Measurements from ENCODE around the gene C9orf50.

C9orf50 gene

DNA sequence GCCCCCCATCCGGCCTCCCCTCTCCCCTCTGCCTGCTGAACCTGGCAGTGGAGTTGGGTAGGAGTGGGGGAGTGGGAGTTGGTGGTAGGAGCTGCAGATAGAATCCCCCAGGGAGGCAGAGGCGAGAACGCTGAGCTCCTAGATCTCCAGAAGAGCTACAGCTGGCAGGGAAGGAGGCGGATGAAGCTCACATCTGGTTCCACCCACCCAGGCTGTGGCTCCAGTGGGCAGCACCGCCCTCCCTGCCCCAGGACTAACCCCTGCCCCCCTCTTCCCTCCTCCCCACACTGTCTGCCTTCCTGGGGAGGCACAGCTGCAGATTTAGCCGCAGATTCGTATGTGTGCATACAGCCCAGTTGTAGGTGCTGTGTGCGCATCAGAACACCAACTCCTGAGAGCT is 34.2 kb downstream of the C9orf50 start:
- DNase-seq = peak in 1 of 2 donors; percentile 43

DNA sequence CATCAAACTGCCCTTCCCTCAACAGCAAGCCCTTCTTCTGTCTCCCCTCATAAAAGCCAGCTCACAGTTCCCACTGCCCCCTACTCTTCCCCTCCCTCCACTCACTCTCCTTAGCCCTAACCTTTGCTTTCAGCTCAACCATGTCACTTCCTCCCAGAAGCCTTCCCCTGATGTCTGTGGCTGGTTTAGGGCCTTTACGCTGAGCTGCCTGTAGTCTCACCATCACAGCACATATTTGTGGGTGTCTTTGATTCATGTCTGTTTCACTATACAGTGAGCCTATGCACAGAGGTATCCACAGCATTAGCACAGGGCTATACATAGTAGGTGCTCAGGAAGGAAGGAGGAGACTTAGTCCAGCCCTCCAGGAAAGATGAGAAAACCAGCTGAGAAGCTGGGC is 34.7 kb downstream of the C9orf50 start:
- DNase-seq = peak in 1 of 2 donors; percentile 25

DNA sequence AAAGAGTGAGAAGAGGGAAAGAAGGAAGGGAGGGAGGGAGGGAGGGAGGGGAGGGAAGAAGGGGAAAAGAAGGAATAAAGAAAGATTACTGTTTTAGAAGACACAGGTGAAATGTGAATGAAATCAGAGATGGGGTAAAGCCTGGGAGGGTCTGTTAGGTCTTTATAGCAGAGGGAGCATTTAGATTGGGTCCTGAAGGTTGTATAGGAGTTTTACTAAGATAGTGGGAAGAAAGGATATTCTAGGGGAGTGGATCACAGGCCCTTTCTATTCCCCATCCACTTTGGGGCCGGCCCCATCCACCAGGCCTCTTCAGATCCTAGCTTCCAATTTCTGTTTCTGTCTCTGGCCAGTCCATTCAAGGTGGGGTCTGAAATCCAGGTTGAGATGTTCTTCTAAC is 35.5 kb downstream of the C9orf50 start:
- no peak for DNase-seq

DNA sequence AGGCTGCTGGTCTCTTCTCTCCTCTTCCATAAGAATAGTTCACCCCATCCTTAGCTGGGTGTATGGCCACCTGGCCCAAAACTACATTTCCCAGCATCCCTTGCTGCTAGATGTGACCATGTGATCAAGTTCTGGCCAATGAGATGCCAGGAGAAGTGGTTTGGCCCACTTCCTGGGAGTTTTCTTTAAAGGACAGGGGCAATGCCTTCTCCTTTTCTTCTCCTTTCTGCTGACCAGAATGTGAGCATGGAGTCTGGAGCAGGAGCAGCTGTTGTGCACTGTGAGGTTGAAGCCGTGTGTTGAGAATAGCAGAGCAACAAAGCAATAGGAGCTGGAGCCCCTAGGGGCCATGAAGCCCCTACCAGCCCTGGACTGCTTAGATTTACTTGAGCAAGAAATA is 36.8 kb downstream of the C9orf50 start:
- DNase-seq = peak; percentile 80 to 82

DNA sequence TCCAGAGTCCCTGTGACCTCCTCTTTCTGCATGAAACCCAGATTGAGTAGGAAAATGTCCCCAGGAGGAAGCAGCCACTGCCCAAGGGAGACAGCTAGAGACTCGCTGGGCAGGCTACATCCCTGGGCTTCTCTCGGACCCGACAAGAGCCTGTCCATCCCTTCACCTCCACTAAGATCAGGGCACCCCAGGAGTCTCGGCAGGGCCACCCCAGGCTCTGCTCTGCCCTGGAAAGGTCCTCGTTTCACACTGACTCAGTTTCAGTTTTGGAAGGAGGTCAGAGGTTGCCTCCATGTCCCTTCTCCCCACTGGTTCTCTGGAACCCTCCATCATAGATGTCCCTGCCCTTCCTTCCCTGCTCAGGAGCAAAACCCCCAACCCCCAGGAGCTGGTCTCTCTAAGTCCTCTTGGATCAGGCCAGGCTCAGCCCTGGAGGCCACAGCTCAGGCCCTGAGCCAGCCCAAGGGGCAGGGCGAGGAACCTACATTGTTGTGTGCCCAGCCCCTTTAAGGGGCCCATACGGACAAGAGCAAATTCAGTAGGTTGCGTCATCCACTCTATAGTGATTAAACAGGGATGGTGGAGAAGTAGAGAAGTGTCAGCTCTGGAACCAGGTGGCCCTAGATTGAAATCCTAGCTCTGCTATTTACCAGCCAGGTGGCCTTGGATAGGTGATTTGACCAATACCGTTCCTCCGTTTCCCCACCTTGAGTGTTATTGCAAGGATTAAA is 37.4 kb downstream of the C9orf50 start:
- no peak for DNase-seq

DNA sequence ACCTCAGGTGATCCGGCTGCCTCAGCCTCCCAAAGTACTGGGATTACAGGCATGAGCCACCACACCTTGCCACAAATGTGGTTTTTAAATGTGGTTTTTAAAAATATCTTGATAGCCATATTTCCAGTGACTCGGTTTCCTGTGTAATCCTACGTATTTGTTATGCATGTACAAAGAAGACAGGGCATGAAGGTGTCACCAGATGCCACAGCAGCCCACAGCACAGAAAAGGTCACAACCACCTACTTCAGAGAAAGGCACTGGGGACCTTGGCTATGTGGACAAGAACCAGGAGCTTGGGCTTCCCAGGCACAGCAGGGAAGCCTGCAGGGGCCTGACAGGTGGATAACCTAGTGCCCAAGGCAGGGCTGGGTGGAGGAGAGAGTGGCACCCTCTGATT is 38.0 kb downstream of the C9orf50 start:
- peak in 1 of 2 donors; percentile 35 for DNase-seq

DNA sequence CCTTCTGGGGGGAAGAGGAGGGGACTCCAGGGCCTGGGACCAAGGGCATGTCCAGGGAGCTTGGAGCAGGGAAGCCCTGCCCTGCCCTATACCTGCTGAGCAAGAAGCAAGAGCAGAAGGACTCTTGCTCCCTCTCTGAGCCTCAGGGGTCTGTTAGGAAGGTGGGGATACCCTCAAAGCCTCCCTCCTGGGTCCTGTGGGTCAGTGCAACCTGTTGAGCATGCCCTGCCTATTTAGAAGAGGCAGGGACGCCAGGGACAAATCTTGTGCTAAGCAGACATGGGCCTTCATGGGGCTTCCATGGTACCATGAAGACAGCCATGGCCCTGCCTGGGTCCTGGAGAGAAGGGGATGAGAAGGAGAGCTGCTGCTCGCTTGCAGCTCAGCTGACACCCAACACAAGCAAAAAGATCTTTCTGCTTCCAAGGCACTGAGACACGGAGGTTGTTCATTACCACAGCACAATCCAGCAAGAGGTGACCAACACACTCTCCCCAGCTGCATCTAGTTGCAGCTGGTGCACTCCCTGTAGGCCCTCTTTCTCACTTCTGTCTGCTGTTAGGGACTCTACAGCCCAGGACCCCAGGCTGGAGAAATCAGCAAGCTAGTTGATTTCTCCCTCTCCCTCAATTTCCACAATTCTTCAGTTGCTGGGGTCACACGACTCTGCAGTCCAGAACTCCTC is 39.3 kb downstream of the C9orf50 start:
- no peak for DNase-seq

DNA sequence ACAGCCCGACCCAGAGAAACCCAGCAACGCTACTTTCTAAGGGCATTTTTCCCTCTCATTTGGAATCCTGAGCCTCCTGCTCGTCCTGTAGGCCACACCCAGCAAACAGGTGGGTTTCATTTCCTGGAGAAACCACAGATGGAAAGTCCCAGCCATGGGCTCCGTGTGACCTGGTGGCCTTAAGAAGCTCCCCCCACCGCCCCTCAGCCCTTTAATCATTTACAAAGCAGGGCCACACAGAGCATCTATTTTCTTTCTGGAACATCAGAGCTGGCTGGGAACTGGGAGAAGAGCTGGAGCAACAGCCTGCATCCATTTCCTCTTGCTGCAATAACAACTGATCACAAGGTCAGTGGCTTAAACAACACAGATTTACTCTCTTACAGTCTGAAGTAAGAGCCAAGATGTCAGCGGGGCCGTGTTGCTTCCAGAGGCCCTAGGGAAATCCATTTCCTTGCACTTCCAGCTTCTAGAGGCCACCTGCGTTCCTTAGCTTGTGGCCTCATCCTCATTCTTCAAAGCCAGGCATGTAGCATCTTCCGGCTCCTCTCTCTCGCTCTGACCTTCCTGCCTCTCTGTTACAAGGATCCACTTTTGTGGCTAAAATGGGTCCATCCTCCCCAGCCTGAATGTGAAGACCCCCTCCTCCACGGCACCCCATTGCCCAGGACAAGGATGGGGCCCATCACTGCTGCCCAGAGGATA is 40.5 kb downstream of the C9orf50 start:
- peak; percentile 32 to 48 for DNase-seq

DNA sequence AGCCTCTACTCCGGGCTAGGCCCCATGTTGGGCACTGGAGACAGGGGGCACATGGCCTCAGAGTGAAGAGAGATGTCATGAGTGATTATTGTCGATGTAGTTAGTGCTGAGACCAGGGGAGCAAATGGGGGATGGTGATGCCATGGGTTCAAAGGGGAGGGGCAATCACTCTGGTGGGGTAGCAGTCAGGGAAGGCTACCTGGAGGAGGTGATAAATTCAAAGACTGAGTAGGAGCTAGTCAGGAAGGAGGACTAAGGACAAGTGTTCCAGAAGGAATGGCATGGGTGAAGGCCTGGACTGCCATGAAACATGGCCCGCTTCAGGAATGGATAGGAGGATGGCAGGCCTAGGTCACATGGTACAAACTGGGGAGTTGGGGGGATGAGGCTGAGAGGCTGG is 41.6 kb downstream of the C9orf50 start:
- DNase-seq = no peak

DNA sequence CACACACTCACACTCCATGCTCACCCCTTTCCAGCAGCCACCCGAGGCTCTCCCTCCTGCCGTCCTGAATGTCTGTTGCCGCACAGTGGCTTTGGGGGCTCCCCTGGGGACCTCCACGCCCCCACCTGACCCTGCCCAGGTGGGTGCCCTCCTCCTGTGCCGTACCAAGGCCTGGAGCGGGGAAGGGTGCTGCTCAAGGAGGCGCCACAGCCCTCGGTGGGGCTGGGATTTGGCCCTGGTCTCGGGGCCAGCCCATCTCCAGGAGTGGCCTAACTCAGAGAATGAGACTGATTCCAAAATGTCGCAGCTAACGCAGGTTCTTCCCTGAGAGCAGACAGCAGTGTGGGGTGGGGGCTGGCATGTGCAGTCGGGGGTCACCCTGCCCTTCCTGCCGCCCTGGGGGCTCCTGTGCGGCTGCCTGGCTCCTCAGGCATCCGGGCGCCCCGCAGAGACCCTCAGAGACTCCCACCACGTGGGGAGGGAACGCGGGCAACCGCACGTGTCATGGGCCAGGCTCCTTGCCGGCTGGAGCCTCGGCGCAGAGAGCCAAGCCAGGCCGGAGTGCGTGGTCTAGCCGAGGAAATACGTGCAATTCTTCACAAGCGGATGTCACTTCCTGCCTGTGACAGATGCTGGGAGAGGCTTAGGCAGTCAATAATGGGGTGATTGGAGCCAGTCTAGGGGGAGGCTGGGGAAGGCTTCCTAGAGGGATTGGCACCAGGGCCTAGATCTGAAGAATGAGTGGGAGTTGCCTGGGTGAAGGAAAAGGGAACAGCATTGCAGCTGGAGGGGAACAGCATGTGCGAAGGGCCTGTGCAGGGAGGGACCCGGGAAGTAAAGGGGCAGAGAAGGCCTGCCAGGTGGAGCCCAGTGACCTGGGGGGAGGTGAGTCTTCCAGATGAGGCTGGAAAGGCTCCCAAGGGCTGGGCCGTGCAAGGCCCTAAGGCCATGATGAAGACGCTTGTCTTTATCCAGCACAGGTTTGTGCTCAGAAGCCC is 44.1 kb downstream of the C9orf50 start:
- no peak for DNase-seq

DNA sequence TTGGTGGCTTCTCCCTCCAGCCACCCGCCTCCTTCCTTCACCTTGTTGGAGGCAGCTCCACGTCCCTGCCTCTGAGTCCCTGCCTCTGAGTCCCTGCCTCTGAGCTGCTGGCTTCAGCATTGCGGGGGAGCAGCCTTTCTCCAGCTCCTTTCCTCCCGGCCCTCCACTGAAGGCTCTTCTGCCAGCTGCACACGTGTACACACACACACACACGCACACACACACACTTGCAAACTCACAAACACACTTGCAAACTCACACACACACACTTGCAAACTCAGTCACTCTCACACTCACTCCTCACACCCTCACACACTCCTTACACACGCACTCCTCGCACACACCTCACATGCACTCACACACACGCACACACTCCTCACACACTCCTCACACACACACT is 45.1 kb downstream of the C9orf50 start:
- DNase-seq = no peak

DNA sequence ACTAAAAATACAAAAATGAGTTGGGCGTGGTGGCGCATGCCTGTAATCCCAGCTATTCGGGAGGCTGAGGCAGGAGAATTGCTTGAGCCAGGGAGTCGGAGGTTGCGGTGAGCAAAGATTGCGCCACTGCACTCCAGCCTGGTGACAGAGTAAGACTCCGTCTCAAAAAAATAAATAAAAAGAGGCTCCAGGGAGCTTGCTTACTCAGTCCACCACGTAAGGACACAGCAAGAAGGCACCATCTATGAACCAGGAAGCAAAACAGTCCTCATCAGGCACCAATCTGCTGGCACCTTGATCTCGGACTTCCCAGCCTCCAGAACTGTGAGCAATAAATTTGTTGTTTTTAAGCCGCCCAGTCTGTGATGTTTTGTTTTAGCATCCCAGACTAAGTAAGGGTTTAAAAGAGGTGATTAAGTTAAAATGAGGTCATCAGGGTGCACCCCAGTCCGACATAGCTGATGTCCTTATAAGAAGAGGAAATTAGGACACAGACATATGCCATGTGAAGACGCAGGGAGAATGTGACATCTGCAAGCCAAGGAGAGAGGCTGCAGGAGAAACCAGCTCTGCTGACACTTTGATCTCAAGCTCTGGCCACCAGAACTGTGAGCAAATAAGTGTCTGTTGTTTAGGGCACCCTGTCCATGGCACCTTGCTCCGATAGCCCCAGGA is 45.9 kb downstream of the C9orf50 start:
- DNase-seq = no peak

DNA sequence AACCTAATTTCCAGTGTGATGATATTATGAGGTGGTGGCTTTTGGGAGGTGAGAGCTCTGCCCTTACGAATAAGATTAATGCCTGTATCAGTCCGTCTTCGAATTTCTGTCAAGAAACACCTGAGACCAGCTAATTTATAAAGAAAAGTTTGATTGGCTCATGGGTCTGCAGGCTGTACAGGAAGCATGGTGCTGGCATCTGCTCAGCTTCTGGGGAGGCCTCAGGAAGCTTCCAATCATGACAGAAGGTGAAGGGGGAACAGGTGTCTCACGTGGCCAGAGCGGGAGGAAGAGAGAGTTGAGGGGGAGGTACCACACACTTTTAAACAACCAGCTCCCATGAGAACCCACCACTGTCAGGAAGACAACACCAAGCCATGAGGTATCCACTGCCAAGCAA is 46.9 kb downstream of the C9orf50 start:
- DNase-seq = no peak

DNA sequence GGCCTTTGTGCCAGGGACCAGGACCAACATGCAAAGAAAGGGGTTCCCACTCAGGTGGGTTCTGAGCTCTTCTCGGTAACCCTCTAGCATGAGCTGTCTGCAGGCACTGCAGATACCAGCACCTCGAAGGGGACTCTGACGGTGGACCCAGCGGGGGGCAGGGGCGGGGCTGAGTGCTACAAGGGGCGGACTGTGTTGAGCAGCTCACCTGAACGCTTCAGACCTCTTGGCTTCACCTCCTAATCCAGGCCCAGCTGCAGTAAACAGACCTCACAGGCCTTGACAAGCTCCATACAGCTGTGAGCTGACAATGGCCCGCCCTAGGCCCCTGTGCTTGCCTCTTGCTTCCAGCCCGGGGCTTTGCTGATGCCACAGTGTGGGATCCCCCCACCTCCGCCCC is 48.4 kb downstream of the C9orf50 start:
- no peak for DNase-seq

DNA sequence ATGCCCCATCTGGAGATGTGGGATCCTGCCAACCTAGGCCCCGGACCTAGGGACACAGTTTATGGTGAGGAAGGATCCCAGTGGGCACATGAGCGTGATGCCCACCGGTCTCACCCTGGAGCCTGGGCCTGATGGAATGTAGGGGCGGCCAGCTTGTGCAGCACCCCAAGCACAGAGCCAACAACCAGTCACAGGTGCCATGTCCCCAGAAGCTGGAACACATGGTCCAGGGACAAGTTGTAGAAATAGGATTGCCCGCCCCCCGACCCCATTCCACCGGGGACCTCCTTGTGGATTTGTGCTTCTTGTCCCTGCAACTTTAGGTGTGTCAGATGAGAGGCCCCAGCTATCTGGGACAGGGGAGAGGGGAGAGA is 48.9 kb downstream of the C9orf50 start:
- DNase-seq = no peak

DNA sequence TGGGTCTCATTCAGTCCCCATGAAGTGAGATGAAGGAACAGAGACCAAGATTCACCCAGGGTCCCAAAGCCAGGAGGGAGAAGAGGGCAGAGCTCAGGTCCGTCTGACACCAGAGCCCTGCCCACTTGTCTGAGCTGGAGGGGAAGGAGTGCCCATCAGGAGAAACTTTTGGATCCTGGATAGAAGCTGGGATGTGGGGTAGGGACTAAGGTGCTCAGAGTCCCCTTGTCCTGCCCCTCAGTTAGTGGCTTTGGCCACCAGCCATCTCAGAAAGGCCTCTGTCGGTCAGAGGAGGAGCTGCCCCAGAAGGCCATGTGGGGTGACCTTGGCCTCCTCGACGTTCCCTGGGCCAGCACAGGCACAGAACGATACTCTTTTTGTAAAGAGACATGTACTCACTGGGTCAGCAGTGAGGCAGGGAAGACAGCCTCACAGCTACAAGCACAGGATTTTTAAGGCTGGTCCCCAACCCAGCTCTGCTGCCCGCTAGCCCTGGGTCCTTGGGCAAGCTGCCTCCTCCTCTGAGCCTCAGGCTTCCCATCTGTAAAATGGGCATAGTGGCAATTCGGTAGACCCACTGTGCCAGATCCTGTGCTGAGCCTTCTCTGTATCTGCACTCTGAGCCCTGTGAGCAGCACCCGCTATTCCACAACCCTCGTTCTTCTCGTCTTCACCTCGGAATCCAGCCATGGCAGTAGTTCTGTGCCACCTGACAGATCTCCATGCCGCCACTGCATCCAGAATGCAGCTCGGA is 49.4 kb downstream of the C9orf50 start:
- no peak for DNase-seq

DNA sequence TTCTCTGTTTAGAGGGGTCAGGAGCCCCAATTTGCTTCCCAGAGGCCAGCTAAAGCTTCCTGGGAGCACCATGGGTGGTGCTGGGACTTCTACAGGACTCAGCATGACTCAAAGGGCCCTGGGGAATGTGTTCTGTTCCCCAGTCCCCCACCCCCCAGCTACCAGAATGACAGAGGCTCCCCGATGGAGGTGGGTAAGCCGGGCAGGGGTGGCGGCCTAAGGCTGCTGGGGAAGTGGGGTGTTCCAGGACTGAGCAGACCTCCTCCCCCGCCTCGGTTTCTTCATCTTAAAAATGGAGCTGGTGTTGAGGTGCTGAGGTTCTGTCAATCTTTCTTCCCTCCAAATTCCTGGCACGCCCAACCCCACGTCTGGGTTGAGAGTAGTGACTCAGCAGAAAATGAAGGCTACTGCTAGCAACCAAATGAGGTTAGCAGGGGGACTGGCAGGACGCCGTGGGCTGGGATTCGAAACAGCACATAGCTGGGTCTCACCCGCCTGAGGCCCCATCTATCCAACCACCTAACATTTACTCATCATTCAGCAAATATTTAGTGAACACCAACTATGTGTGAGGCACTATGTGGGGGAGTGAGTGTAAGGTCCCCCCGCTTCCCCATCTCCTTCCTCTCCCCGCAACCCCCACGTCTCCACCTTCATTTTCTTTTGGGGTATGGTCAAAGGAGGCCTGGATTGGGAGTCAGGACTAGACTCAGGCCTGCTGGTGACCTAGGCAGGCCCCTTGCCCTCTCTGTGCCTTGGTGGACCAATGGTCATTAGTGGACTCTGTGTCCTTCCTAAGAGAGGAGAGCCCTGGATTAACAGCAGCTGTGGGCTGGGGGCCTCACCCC is 50.2 kb downstream of the C9orf50 start:
- no peak for DNase-seq

DNA sequence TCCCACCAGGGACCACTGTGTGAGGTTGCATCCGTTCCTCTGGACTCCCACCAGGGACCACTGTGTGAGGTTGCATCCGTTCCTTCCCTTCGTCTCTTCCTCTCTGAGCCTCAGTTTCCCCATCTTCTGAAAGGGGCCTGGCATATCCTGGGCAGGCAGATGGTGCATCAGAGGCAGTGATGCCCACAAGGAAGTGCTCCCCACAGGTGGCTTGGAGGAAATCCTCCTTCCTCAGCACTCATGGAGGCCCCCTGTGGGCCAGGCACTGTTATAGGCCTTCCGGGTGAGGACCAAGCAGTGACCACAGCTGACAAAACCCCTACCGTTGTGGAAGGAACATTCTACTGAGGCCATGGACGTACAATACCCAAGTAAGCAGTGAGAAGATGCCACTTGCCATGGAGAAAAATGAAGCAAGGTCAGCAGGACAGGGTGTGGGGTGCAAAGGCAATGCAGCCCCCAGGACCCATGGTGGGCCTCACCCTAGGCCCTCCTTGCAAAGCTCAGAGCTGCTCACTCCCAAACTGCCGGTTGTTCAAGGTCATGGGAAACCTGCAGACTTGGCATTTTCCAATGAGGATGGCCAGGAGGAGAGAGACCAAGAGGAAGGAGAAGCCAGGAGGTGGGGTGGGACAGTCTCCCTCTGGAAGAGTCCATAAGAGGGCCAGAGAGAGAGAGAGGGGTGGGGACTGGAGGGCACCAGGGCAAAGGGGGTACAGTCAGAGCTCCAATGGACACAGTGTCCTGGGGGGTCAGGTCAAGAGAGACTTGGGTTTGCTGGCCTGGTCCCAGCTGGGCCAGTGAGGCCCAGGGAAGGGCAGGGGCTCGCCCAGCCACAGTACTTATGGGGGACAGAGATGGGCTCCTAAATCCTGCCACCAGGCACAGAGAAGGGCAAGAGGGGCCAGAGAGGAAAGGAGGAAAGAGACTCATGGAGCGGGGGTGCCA is 51.1 kb downstream of the C9orf50 start:
- DNase-seq = no peak

Measured in CD4-positive, alpha-beta T cell treated with Interleukin-4 for 1 hour (primary cell).